OCI-LY3 (cell line): ENCODE results near the gene PCDHGA7.

Experiments used
- H2AFZ ChIP-seq: fragments of 200-600, 300-600 bp; shearing (Covaris generic); 2 replicates; pipeline ENCODE4 v1.6.0; 2014; ENCODE audit warnings: antibody characterized with exemption, low read depth, low read length
- H3K27ac ChIP-seq: fragments of 200-600, 300-600 bp; sonication (generic); 2 replicates; pipeline ENCODE4 v1.5.1; 2014; ENCODE audit warnings: mild to moderate bottlenecking, low read length, moderate library complexity, mixed read lengths
- H3K27me3 ChIP-seq: fragments of 200-600, 300-600 bp; sonication (generic); 2 replicates; pipeline ENCODE4 v1.6.1; 2014; ENCODE audit warnings: low read depth, low read length, mixed read lengths
- H3K36me3 ChIP-seq: fragments of 200-600, 300-600 bp; sonication (generic); replicated peaks from 2 replicates; pipeline ENCODE3; 2014; ENCODE audit warnings: low read depth, low read length, mixed read lengths
- H3K4me1 ChIP-seq: fragments of 300-600, 200-600 bp; sonication (generic); 2 replicates; pipeline ENCODE4 v1.6.1; 2014; ENCODE audit warnings: low read length, mixed read lengths
- H3K4me2 ChIP-seq: fragments of 200-600, 300-600 bp; sonication (generic); 2 replicates; pipeline ENCODE4 v1.6.1; 2014; ENCODE audit warnings: low read length, mixed read lengths
- H3K4me3 ChIP-seq: fragments of 300-600, 200-600 bp; sonication (generic); 2 replicates; pipeline ENCODE4 v1.5.1; 2014; ENCODE audit warnings: antibody characterized with exemption, mild to moderate bottlenecking, low read length, moderate library complexity
- H3K79me2 ChIP-seq: fragments of 300-600, 200-600 bp; shearing (Covaris generic); 2 replicates; pipeline ENCODE4 v1.6.1; 2014; ENCODE audit warnings: mild to moderate bottlenecking, low read length, mixed read lengths
- H3K9ac ChIP-seq: fragments of 300-600, 200-600 bp; shearing (Covaris generic); 2 replicates; pipeline ENCODE4 v1.6.0; 2014; ENCODE audit warnings: mild to moderate bottlenecking, low read length, moderate library complexity
- H3K9me3 ChIP-seq: fragments of 200-600, 300-600 bp; shearing (Covaris generic); 2 replicates; pipeline ENCODE4 v1.6.1; 2014; ENCODE audit warnings: low read length, mixed read lengths; ENCODE audit not compliant: insufficient read depth
- H4K20me1 ChIP-seq: fragments of 200-600, 300-600 bp; sonication (generic); 2 replicates; pipeline ENCODE4 v1.6.1; 2016; ENCODE audit warnings: low read length, mixed read lengths; ENCODE audit not compliant: insufficient read depth
- CTCF ChIP-seq: fragments of 200-600, 300-600 bp; sonication (generic); IDR thresholded peaks from 2 replicates; pipeline ENCODE4 v1.5.1; 2014; ENCODE audit warnings: antibody characterized with exemption, low read length, low read depth
- EZH2phosphoT487 ChIP-seq: fragments of 200-600 bp; shearing (Covaris generic); IDR thresholded peaks from 2 replicates; pipeline ENCODE4 v1.6.1; 2018; ENCODE audit warnings: antibody characterized with exemption, mixed run types, low read depth

The PCDHGA7 gene

GRCh38 chr5:141434006-141434405 lies 51.5 kb downstream of the PCDHGA7 start:
- Histone ChIP-seq H3K4me3 (no peak overlapping the region), H3K27ac (no peak overlapping the region), H3K4me1 (no peaks in the 10 kb centered on the region), H3K79me2 (no peaks in the 10 kb centered on the region), H3K4me2 (no peak overlapping the region), H4K20me1 (no peaks in the 10 kb centered on the region), H3K36me3 (no peaks in the 10 kb centered on the region), H3K27me3 (peaks cover 5% of the 10 kb centered on the region; the same call in 1 of the 2 replicates), H3K9me3 (no peaks in the 10 kb centered on the region), H2AFZ (no peak overlapping the region), H3K9ac (no peak overlapping the region)
- TF ChIP-seq EZH2phosphoT487 (no peak), CTCF (no peak)
